Panc1 (cell line): Measurements from ENCODE around the gene FOS. TPM values are rescaled to one million over a fixed set of nuclear protein-coding genes. Genes with fewer than 3 reads are reported as not detected.
"Not testable (repeated sequence)": the region's sequence is repeated elsewhere in the genome, so short reads cannot be mapped to it uniquely, and the experiment has no call there.

Experiments
- ATAC-seq: fragments of 200-7000 bp; cut with Tn5 transposase; 2 replicates; pipeline ENCODE4 v1.9.1; 2020; ENCODE audit warnings: mild to moderate bottlenecking, moderate library complexity
- BruUV-seq: library from RNA; stranded (reverse); fragments of 400-500 nt; replicated peaks from 2 replicates; lab custom pipeline; 2021; lab: Mats Ljungman, UMichigan
- CTCF ChIA-PET: fragments of 300-600 bp; sonication (Branson Sonifier 250); formaldehyde crosslinking; loops from one replicate; lab custom pipeline; 2022; ENCODE audit warnings: antibody characterized with exemption; lab: Charles Lee
- POLR2A ChIA-PET: fragments of 300-600 bp; sonication (Branson Sonifier 250); formaldehyde crosslinking; loops from one replicate; lab custom pipeline; 2022; ENCODE audit warnings: antibody characterized with exemption; lab: Charles Lee
- DNase-seq: peaks from one replicate; pipeline ENCODE4 v3.0.0-alpha.2; 2010; ENCODE audit warnings: low read depth, low spot score
- H3K27ac ChIP-seq: 2 replicates; pipeline ENCODE4 v1.5.1; 2011; ENCODE audit warnings: mild to moderate bottlenecking, low read length, inconsistent platforms
- H3K27me3 ChIP-seq: fragments of 200-500 bp; sonication (Bioruptor generic); 2 replicates; pipeline ENCODE4 v1.6.0; 2014; ENCODE audit warnings: low read length, inconsistent platforms; ENCODE audit not compliant: control insufficient read depth, insufficient read depth
- H3K36me3 ChIP-seq: fragments of 200-500 bp; sonication (Bioruptor generic); 2 replicates; pipeline ENCODE4 v1.5.1; 2014; ENCODE audit warnings: inconsistent platforms, mild to moderate bottlenecking, low read length, moderate library complexity; ENCODE audit not compliant: control insufficient read depth, insufficient read depth
- H3K4me1 ChIP-seq: 2 replicates; pipeline ENCODE4 v1.5.1; 2011; ENCODE audit warnings: inconsistent platforms, mild to moderate bottlenecking, low read length, moderate library complexity; ENCODE audit not compliant: control insufficient read depth, insufficient read depth
- H3K4me3 ChIP-seq, 2 experiments: 2 replicates each; pipeline ENCODE4 v1.5.1; 2011 to 2012; ENCODE audit warnings: low read depth in 2 of 2, low read length in 2 of 2, mild to moderate bottlenecking in 2 of 2, inconsistent platforms in 1 of 2, moderate library complexity in 1 of 2
- H3K9me3 ChIP-seq: fragments of 200-500 bp; sonication (Bioruptor generic); 2 replicates; pipeline ENCODE4 v1.5.1; 2014; ENCODE audit warnings: low read depth, mild to moderate bottlenecking, inconsistent platforms, low read length, moderate library complexity; ENCODE audit not compliant: control insufficient read depth, insufficient read depth
- CTCF ChIP-seq: fragments of 450-650 bp; IDR thresholded peaks from 2 replicates; pipeline ENCODE4 v1.5.1; 2017; ENCODE audit warnings: mild to moderate bottlenecking
- POLR2AphosphoS5 ChIP-seq: IDR thresholded peaks from 2 replicates; pipeline ENCODE4 v1.6.1; 2012; ENCODE audit warnings: mild to moderate bottlenecking, low read depth, low read length, moderate library complexity
- SIN3A ChIP-seq: IDR thresholded peaks from 2 replicates; pipeline ENCODE4 v1.6.1; 2012; ENCODE audit warnings: low read depth, mild to moderate bottlenecking, low read length, moderate library complexity, borderline replicate concordance; ENCODE audit not compliant: insufficient read depth
- TCF7L2 ChIP-seq: IDR thresholded peaks from 2 replicates; pipeline ENCODE4 v1.6.1; 2011; ENCODE audit warnings: mild to moderate bottlenecking, low read depth, low read length, inconsistent platforms
- in situ Hi-C: cut with HindIII; loops from 2 replicates; pipeline ENCODE4 v1.10.0; 2016; ENCODE audit warnings: low sequenced_read_pairs, low pct_unique_long_range_greater_than_20kb
- intact Hi-C: fragments of 100-400 bp; cut with micrococcal nuclease; formaldehyde crosslinking; loops from one replicate; pipeline ENCODE4 v1.10.0; 2022; ENCODE audit not compliant: unreplicated experiment
- total RNA-seq: library from RNA; stranded (reverse); gene quantifications from one replicate; pipeline ENCODE4 v1.2.1, GENCODE V29; 2021; ENCODE audit not compliant: unreplicated experiment
- TF ChIP-seq, protein P1 (sequence below), 2 experiments: IDR thresholded peaks; 2 replicates each; pipeline ENCODE4 v1.6.1; 2011 to 2012; ENCODE audit warnings: low read depth in 2 of 2, control low read depth in 1 of 2, low read length in 1 of 2, mild to moderate bottlenecking in 1 of 2, moderate library complexity in 1 of 2; ENCODE audit not compliant: insufficient read depth in 1 of 2

Gene FOS
- total RNA-seq, 1 experiment from 2014 or later: 26.8 TPM

DNA sequence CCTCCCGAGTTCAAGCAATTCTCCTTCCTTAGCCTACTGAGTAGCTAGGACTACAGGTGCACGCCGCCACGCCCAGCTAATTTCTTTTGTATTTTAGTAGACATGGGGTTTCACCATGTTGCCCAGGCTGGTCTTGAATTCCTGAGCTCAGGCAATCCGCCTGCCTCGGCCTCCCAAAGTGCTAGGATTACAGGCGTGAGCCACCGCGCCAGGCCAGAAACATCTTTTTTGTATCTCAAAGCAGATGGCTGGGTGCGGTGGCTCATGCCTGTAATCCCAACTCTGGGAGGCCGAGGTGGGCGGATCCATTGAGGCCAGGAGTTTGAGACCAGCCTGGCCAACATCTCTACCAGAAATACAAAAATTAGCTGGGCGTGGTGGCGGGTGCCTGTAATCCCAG is 30.9 kb downstream of the FOS start:
- H3K4me1 ChIP-seq, DNase-seq, H3K27me3 ChIP-seq, in situ Hi-C loops, H3K27ac ChIP-seq, POLR2A ChIA-PET, BruUV-seq, CTCF ChIA-PET, H3K9me3 ChIP-seq, ATAC-seq, H3K4me3 ChIP-seq, H3K36me3 ChIP-seq: not testable (repeated sequence)
- intact Hi-C loops: loop anchor here (10.0 kb wide), 1 partner anchor 115 kb away; the partner anchor contains the start of gene JDP2

GRCh38 chr14:75310295-75311111 is 31.9 kb downstream of the FOS start:
- H3K9me3 ChIP-seq: no peaks in the 10 kb centered on the region
- H3K4me1 ChIP-seq: no peaks in the 10 kb centered on the region; the same call in 1 of the 2 replicates
- H3K27me3 ChIP-seq: no peaks in the 10 kb centered on the region
- no peaks in the 10 kb centered on the region for H3K36me3 ChIP-seq
- TF ChIP-seq, protein P1, sequence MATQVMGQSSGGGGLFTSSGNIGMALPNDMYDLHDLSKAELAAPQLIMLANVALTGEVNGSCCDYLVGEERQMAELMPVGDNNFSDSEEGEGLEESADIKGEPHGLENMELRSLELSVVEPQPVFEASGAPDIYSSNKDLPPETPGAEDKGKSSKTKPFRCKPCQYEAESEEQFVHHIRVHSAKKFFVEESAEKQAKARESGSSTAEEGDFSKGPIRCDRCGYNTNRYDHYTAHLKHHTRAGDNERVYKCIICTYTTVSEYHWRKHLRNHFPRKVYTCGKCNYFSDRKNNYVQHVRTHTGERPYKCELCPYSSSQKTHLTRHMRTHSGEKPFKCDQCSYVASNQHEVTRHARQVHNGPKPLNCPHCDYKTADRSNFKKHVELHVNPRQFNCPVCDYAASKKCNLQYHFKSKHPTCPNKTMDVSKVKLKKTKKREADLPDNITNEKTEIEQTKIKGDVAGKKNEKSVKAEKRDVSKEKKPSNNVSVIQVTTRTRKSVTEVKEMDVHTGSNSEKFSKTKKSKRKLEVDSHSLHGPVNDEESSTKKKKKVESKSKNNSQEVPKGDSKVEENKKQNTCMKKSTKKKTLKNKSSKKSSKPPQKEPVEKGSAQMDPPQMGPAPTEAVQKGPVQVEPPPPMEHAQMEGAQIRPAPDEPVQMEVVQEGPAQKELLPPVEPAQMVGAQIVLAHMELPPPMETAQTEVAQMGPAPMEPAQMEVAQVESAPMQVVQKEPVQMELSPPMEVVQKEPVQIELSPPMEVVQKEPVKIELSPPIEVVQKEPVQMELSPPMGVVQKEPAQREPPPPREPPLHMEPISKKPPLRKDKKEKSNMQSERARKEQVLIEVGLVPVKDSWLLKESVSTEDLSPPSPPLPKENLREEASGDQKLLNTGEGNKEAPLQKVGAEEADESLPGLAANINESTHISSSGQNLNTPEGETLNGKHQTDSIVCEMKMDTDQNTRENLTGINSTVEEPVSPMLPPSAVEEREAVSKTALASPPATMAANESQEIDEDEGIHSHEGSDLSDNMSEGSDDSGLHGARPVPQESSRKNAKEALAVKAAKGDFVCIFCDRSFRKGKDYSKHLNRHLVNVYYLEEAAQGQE (IDR thresholded peaks at IDR 0.05; ENCODE audit: insufficient read depth in 1 of 2, low read depth in 2 of 2, low read length in 1 of 2): no peak
- TF ChIP-seq POLR2AphosphoS5: no peak
- TF ChIP-seq SIN3A: no peak
- TF ChIP-seq TCF7L2: no peak
- no peak for TF ChIP-seq CTCF
- ChIA-PET CTCF (interaction anchor here (0.7 kb wide), 1 partner anchor 288 kb away, joined by 5 read pairs; no protein-coding TSS in a partner anchor), POLR2A (no interaction called here)
- BruUV-seq: no TSS peak
- in situ Hi-C loops (no loop called here), intact Hi-C loops (no loop called here)
- ATAC-seq (no peak), DNase-seq (no peak)
- no peak overlapping the region for H3K27ac ChIP-seq
- H3K4me3 ChIP-seq: no peak overlapping the region

GRCh38 chr14:75311356-75311755 is 32.7 kb downstream of the FOS start:
- ATAC-seq (no peak), DNase-seq (no peak)
- H3K4me1 ChIP-seq: no peaks in the 10 kb centered on the region; the same call in 1 of the 2 replicates
- H3K36me3 ChIP-seq: no peaks in the 10 kb centered on the region
- H3K27ac ChIP-seq: no peak overlapping the region
- intact Hi-C loops: no loop called here
- POLR2A ChIA-PET: no interaction called here
- no peaks in the 10 kb centered on the region for H3K27me3 ChIP-seq
- in situ Hi-C loops: no loop called here
- no peak overlapping the region for H3K4me3 ChIP-seq
- BruUV-seq: no TSS peak
- no peaks in the 10 kb centered on the region for H3K9me3 ChIP-seq
- no peak for TF ChIP-seq POLR2AphosphoS5
- TF ChIP-seq TCF7L2: no peak
- TF ChIP-seq CTCF: no peak
- TF ChIP-seq, protein P1 (IDR thresholded peaks at IDR 0.05; ENCODE audit: insufficient read depth in 1 of 2, low read depth in 2 of 2, low read length in 1 of 2): no peak
- no peak for TF ChIP-seq SIN3A
- CTCF ChIA-PET: interaction anchor here (0.7 kb wide), 1 partner anchor 39 kb away, joined by 3 read pairs; no protein-coding TSS in a partner anchor
